ENCODE measurements around the gene CDK14. TPM values are rescaled to one million over a fixed set of nuclear protein-coding genes. Genes with fewer than 3 reads are reported as not detected.

The CDK14 gene
- total RNA-seq, 6 donors from 2014 or later: 21.7 to 53.4 (median 37.1) TPM

DNA sequence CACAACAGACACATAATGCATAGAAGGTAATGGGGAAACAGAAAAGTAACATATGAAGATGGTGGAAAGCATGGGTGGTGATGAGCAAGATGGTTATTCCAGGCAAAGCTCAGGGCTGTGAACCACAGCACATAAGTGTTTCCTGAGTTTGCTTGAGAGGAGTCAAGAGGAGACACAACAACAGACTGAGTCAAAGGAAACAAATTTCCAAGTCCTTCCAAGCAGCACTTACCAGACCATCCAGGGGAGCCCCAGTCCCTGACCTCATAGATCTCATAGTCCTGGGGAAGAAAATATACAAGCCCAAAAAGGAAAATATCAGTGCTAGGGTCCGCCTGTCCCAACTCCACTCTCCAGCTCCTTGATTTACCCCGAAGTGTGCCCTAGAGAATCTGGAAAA is 451.5 kb downstream of the CDK14 start:
- no peaks in the 10 kb centered on the region for H3K36me3 ChIP-seq
- H3K4me1 ChIP-seq: peaks cover 0 to 8% (median 2%) of the 10 kb centered on the region in 4 donors
- DNase-seq (no peak), ATAC-seq (ENCODE audit: low FRiP score in 2 of 2) (no peak)
- 89 to 98% methylated on average over 2 of the region's 2 CpGs for WGBS, 2 donors
- H3K27me3 ChIP-seq: no peaks in the 10 kb centered on the region
- H3K27ac ChIP-seq: peak overlapping the region in 2 of 4 donors; percentile 12 to 32
- H3K9me3 ChIP-seq: no peaks in the 10 kb centered on the region
- TF ChIP-seq, protein P1, sequence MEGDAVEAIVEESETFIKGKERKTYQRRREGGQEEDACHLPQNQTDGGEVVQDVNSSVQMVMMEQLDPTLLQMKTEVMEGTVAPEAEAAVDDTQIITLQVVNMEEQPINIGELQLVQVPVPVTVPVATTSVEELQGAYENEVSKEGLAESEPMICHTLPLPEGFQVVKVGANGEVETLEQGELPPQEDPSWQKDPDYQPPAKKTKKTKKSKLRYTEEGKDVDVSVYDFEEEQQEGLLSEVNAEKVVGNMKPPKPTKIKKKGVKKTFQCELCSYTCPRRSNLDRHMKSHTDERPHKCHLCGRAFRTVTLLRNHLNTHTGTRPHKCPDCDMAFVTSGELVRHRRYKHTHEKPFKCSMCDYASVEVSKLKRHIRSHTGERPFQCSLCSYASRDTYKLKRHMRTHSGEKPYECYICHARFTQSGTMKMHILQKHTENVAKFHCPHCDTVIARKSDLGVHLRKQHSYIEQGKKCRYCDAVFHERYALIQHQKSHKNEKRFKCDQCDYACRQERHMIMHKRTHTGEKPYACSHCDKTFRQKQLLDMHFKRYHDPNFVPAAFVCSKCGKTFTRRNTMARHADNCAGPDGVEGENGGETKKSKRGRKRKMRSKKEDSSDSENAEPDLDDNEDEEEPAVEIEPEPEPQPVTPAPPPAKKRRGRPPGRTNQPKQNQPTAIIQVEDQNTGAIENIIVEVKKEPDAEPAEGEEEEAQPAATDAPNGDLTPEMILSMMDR (IDR thresholded peaks at IDR 0.05): no peak
- TF ChIP-seq POLR2AphosphoS5 (IDR thresholded peaks at IDR 0.05): no peak
- no peak overlapping the region for H3K4me3 ChIP-seq

DNA sequence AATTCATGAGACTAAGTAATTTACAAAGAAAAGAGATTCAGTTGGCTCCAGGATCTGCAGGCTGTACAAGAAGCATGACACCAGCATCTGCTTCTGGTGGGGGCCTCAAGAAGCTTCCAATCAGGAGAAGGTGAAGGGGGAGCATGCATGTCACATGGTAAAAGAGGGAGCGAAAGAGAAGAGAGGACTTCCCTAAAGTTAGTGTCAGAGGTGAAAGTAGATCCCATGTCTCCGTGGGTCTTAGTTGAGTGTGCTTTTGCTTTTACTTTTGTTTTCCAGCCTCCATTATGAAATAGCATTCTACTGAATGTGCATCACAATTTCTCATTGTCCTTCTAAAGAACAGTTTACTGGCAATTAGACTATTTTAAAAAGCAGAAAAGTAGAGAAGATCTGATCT is 454.6 kb downstream of the CDK14 start:
- WGBS, 2 donors: 42 to 43% methylated on average over 2 of the region's 2 CpGs
- H3K27me3 ChIP-seq: no peaks in the 10 kb centered on the region
- no peaks in the 10 kb centered on the region for H3K36me3 ChIP-seq
- DNase-seq (no peak), ATAC-seq (ENCODE audit: low FRiP score in 2 of 2) (peak in 1 of 2 donors; percentile 36)
- H3K4me1 ChIP-seq: no peaks in the 10 kb centered on the region
- no peak for TF ChIP-seq POLR2AphosphoS5 (IDR thresholded peaks at IDR 0.05)
- TF ChIP-seq, protein P1 (IDR thresholded peaks at IDR 0.05): no peak
- peak overlapping the region in 3 of 4 donors; percentile 6 to 38 (median 36) for H3K27ac ChIP-seq
- no peak overlapping the region for H3K4me3 ChIP-seq
- no peaks in the 10 kb centered on the region for H3K9me3 ChIP-seq

DNA sequence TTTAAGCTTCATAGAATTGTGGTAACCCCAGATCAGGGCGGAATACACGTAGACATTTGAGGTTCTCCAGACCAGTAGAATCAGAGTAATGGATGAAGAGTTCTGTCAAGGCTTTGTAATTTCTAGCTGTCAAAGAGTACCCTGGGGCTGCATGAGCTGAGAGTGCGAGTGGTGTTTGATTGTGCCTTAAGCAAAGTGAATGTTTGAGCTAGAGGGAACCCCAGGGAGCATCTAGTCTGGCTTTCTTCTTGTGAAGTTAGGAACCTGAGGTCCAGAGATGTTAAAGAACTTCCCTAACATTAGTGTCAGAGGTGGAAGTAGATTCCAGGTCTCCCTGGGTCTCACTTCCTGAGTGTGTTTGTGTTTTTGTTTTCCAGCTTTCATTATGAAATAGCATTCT is 455.8 kb downstream of the CDK14 start:
- Histone ChIP-seq H3K9me3 (no peaks in the 10 kb centered on the region), H3K27me3 (no peaks in the 10 kb centered on the region), H3K27ac (no peak overlapping the region), H3K4me3 (no peak overlapping the region), H3K4me1 (no peaks in the 10 kb centered on the region), H3K36me3 (no peaks in the 10 kb centered on the region)
- 91 to 93% methylated on average over 3 of the region's 3 CpGs for WGBS, 2 donors
- ATAC-seq (ENCODE audit: low FRiP score in 2 of 2): no peak
- DNase-seq: no peak
- TF ChIP-seq, protein P1 (IDR thresholded peaks at IDR 0.05): no peak

DNA sequence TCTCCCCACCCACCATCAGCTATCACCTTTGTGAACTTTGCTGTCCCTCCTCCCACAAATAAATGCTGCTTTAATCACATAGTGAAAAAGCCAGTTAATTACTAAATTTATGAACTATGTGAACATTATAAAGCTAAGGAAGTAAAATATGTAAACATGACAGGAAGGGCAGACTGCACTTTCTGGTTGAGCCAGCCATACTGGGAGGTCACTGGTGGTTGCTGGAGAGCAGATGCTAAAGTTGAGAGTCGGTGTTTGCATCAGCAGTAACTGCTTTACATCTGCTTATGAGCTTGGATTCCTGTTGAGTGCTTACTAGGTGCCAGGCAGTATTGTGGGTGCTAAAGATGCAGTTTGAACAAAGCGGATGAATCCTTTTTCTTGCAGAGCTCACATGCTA is 458.3 kb downstream of the CDK14 start:
- no peaks in the 10 kb centered on the region for H3K9me3 ChIP-seq
- no peaks in the 10 kb centered on the region for H3K4me1 ChIP-seq
- ATAC-seq (ENCODE audit: low FRiP score in 2 of 2): no peak
- WGBS, 2 donors: 74 to 85% methylated on average over 2 of the region's 2 CpGs
- H3K27me3 ChIP-seq: no peaks in the 10 kb centered on the region
- H3K27ac ChIP-seq: no peak overlapping the region
- TF ChIP-seq POLR2AphosphoS5 (IDR thresholded peaks at IDR 0.05) (no peak), POLR2A (IDR thresholded peaks at IDR 0.05) (no peak), EP300 (IDR thresholded peaks at IDR 0.05) (no peak)
- TF ChIP-seq, protein P1 (IDR thresholded peaks at IDR 0.05): no peak
- no peak for DNase-seq
- no peak overlapping the region for H3K4me3 ChIP-seq
- no peaks in the 10 kb centered on the region for H3K36me3 ChIP-seq

DNA sequence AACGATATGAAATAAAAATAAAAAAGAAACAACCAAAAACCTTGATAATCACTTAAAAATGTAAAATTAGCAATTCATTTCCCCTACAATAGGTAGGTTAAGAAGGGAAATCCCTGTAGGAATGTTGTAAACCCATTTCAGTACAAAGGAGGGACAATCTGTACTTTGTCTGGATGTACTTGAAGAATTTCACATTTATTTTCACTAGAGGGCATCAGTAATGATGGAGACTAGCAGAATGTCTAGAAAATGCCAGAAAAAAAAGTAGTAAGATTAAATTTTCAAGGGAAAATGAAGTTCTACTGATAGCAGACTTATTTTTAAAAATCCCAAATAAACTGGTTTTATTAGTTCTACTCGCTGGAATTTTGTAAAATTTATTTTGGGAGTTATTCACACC is 459.1 kb downstream of the CDK14 start:
- Histone ChIP-seq H3K27me3 (no peaks in the 10 kb centered on the region), H3K9me3 (no peaks in the 10 kb centered on the region), H3K27ac (no peak overlapping the region), H3K4me3 (no peak overlapping the region), H3K4me1 (no peaks in the 10 kb centered on the region), H3K36me3 (no peaks in the 10 kb centered on the region)
- DNase-seq (no peak), ATAC-seq (ENCODE audit: low FRiP score in 2 of 2) (no peak)
- 87 to 91% methylated on average over 2 of the region's 2 CpGs for WGBS, 2 donors
- TF ChIP-seq EP300 (IDR thresholded peaks at IDR 0.05) (no peak), POLR2A (IDR thresholded peaks at IDR 0.05) (no peak), POLR2AphosphoS5 (IDR thresholded peaks at IDR 0.05) (no peak)
- TF ChIP-seq, protein P1 (IDR thresholded peaks at IDR 0.05): no peak

Measured in upper lobe of left lung (tissue), 6 donors.